WTC11 (cell line): ENCODE results near the gene LRRC28. TPM values are rescaled to one million over a fixed set of nuclear protein-coding genes. Genes with fewer than 3 reads are reported as not detected.

Experiments used
- ATAC-seq: fragments of 200-7000 bp; cut with Tn5 transposase; 2 replicates; pipeline ENCODE4 v1.10.0; 2021; ENCODE audit warnings: mild to moderate bottlenecking, moderate library complexity
- CTCF ChIA-PET: fragments of 300-600 bp; sonication (Branson Sonifier 250); formaldehyde crosslinking; loops from one replicate; lab custom pipeline; 2021; ENCODE audit warnings: antibody characterized with exemption; lab: Charles Lee
- POLR2A ChIA-PET: fragments of 350-600 bp; sonication (Branson Sonifier 250); formaldehyde crosslinking; loops from one replicate; lab custom pipeline; 2021; ENCODE audit warnings: antibody characterized with exemption; lab: Charles Lee
- DNase-seq: peaks from one replicate; pipeline ENCODE4 v3.0.0; 2021; ENCODE audit warnings: low spot score
- H3K27ac Mint-ChIP-seq: 2 replicates; pipeline ENCODE4 v1.8.0; 2021; ENCODE audit warnings: mixed read lengths
- H3K27me3 Mint-ChIP-seq: 2 replicates; pipeline ENCODE4 v1.8.0; 2021; ENCODE audit warnings: low read depth, mild to moderate bottlenecking, moderate library complexity, mixed read lengths
- H3K36me3 Mint-ChIP-seq: 2 replicates; pipeline ENCODE4 v1.8.0; 2021; ENCODE audit warnings: mixed read lengths
- H3K4me1 Mint-ChIP-seq: 2 replicates; pipeline ENCODE4 v1.8.0; 2022; ENCODE audit warnings: mixed read lengths
- H3K4me3 Mint-ChIP-seq: 2 replicates; pipeline ENCODE4 v1.8.0; 2021; ENCODE audit warnings: mild to moderate bottlenecking, moderate library complexity, mixed read lengths
- H3K9me3 Mint-ChIP-seq: 2 replicates; pipeline ENCODE4 v1.8.0; 2021; ENCODE audit warnings: mixed read lengths
- AR ChIP-seq: fragments of 250-450 bp; sonication (Bioruptor Pico); IDR thresholded peaks from 2 replicates; pipeline ENCODE4 v1.9.0; 2021; ENCODE audit warnings: mild to moderate bottlenecking
- ARID4B ChIP-seq: sonication (generic); formaldehyde crosslinking; IDR thresholded peaks from 2 replicates; pipeline ENCODE4 v1.8.0; 2023; ENCODE audit warnings: missing genetic modification reagents, mild to moderate bottlenecking, borderline replicate concordance
- CREM ChIP-seq: sonication (generic); formaldehyde crosslinking; IDR thresholded peaks from 2 replicates; pipeline ENCODE4 v1.8.1; 2022; ENCODE audit warnings: mild to moderate bottlenecking, missing genetic modification reagents, moderate library complexity
- FOXP1 ChIP-seq: sonication (generic); formaldehyde crosslinking; IDR thresholded peaks from 2 replicates; pipeline ENCODE4 v1.8.0; 2022; ENCODE audit warnings: missing genetic modification reagents, mild to moderate bottlenecking, moderate library complexity, borderline replicate concordance
- FOXP4 ChIP-seq: sonication (generic); formaldehyde crosslinking; IDR thresholded peaks from 2 replicates; pipeline ENCODE4 v1.8.0; 2022; ENCODE audit warnings: mild to moderate bottlenecking, missing genetic modification reagents
- IRF2 ChIP-seq: sonication (generic); formaldehyde crosslinking; IDR thresholded peaks from 2 replicates; pipeline ENCODE4 v1.8.0; 2022; ENCODE audit warnings: low read depth, missing genetic modification reagents, borderline replicate concordance
- MAX ChIP-seq: sonication (generic); formaldehyde crosslinking; IDR thresholded peaks from 2 replicates; pipeline ENCODE4 v1.8.0; 2022; ENCODE audit warnings: mild to moderate bottlenecking, missing genetic modification reagents
- MLX ChIP-seq: sonication (generic); formaldehyde crosslinking; IDR thresholded peaks from 2 replicates; pipeline ENCODE4 v1.8.1; 2023; ENCODE audit warnings: mild to moderate bottlenecking, missing genetic modification reagents, moderate library complexity
- RORB ChIP-seq: fragments of 250-450 bp; sonication (Bioruptor Pico); IDR thresholded peaks from 2 replicates; pipeline ENCODE4 v1.9.0; 2021; ENCODE audit warnings: mild to moderate bottlenecking
- SOX15 ChIP-seq: fragments of 250-450 bp; sonication (Bioruptor Pico); IDR thresholded peaks from 2 replicates; pipeline ENCODE4 v1.9.0; 2021; ENCODE audit warnings: mild to moderate bottlenecking
- ZNF281 ChIP-seq: sonication (generic); formaldehyde crosslinking; IDR thresholded peaks from 2 replicates; pipeline ENCODE4 v1.8.0; 2023; ENCODE audit warnings: mild to moderate bottlenecking, missing genetic modification reagents
- total RNA-seq: library from RNA; stranded (reverse); gene quantifications from 3 replicates; pipeline ENCODE4 v1.2.3, GENCODE V29; 2021

The LRRC28 gene
- total RNA-seq, 1 experiment from 2014 or later: 18.4 TPM

- no peak for TF ChIP-seq AR (CRISPR knock-in tag)
- no peak for TF ChIP-seq CREM (CRISPR knock-in tag)
- TF ChIP-seq, all 79 proteins: peak for 0
These were observed 184.7 kb downstream of the LRRC28 start (continued) for GRCh38 chr15:99435877-99436541.

GRCh38 chr15:99436542-99437314 is 185.4 kb downstream of the LRRC28 start:
- no peak for DNase-seq

GRCh38 chr15:99437315-99438223 is 186.3 kb downstream of the LRRC28 start:
- no peak overlapping the region for H3K4me3 Mint-ChIP-seq
- no peaks in the 10 kb centered on the region for H3K27me3 Mint-ChIP-seq
- DNase-seq: no peak
- CTCF ChIA-PET: interaction anchor here (1.2 kb wide), 1 partner anchor 28 kb away, joined by 3 read pairs; no protein-coding TSS in a partner anchor
- ATAC-seq: no peak; the same call in 1 of the 2 replicates
- POLR2A ChIA-PET: no interaction called here
- peaks cover 23% of the 10 kb centered on the region for H3K4me1 Mint-ChIP-seq
- H3K9me3 Mint-ChIP-seq: no peaks in the 10 kb centered on the region
- no peak overlapping the region for H3K27ac Mint-ChIP-seq
- H3K36me3 Mint-ChIP-seq: no peaks in the 10 kb centered on the region
- TF ChIP-seq FOXP4 (no peak), RORB (no peak), ARID4B (CRISPR knock-in tag) (no peak), IRF2 (CRISPR knock-in tag) (no peak)

More at GRCh38 chr15:99436542-99437314, 185.4 kb downstream of the LRRC28 start:
- Mint-ChIP-seq H3K27ac (no peak overlapping the region), H3K36me3 (no peaks in the 10 kb centered on the region), H3K4me3 (no peak overlapping the region), H3K27me3 (no peaks in the 10 kb centered on the region), H3K9me3 (no peaks in the 10 kb centered on the region), H3K4me1 (peaks cover 23% of the 10 kb centered on the region)
- TF ChIP-seq MAX (no peak), MLX (CRISPR knock-in tag) (no peak), SOX15 (no peak), ZNF281 (CRISPR knock-in tag) (no peak), FOXP1 (CRISPR knock-in tag) (no peak)
- POLR2A ChIA-PET: no interaction called here
- CTCF ChIA-PET: interaction anchor here (1.2 kb wide), 1 partner anchor 27 kb away, joined by 3 read pairs; no protein-coding TSS in a partner anchor
- no peak for ATAC-seq
